Smooth muscle cell (in vitro differentiated cells): Measurements from ENCODE around the gene RAB5B. TPM values are rescaled to one million over a fixed set of nuclear protein-coding genes. Genes with fewer than 3 reads are reported as not detected.

Experiments used
- DNase-seq: peaks from one replicate; lab custom pipeline; 2025; ENCODE audit not compliant: unreplicated experiment; lab: John Stamatoyannopoulos, UW
- H2AFZ ChIP-seq: fragments of 200-600 bp; sonication (generic); 2 replicates; pipeline ENCODE4 v1.6.0; 2016; ENCODE audit warnings: antibody characterized with exemption, low read depth, mild to moderate bottlenecking
- H3F3A ChIP-seq: fragments of 200-600 bp; sonication (generic); 2 replicates; pipeline ENCODE4 v1.6.0; 2017; ENCODE audit warnings: antibody characterized with exemption, low read depth
- H3K27ac ChIP-seq: fragments of 200-600 bp; sonication (generic); 2 replicates; pipeline ENCODE4 v1.5.1; 2016; ENCODE audit warnings: low read depth, mild to moderate bottlenecking
- H3K27me3 ChIP-seq: fragments of 200-600 bp; sonication (generic); 2 replicates; pipeline ENCODE4 v1.6.1; 2016; ENCODE audit warnings: low read depth, mild to moderate bottlenecking
- H3K36me3 ChIP-seq: fragments of 200-600 bp; sonication (generic); 2 replicates; pipeline ENCODE4 v1.5.1; 2016; ENCODE audit warnings: low read depth
- H3K4me1 ChIP-seq: fragments of 200-600 bp; sonication (generic); 2 replicates; pipeline ENCODE4 v1.5.1; 2016; ENCODE audit warnings: low read depth
- H3K4me2 ChIP-seq: fragments of 200-600 bp; sonication (generic); 2 replicates; pipeline ENCODE4 v1.6.0; 2016; ENCODE audit warnings: mild to moderate bottlenecking
- H3K4me3 ChIP-seq: fragments of 200-600 bp; sonication (generic); 2 replicates; pipeline ENCODE4 v1.5.1; 2016; ENCODE audit warnings: mild to moderate bottlenecking
- H3K79me2 ChIP-seq: fragments of 200-600 bp; sonication (generic); 2 replicates; pipeline ENCODE4 v1.6.0; 2016; ENCODE audit warnings: low read depth, mild to moderate bottlenecking
- H3K9ac ChIP-seq: fragments of 200-600 bp; sonication (generic); 2 replicates; pipeline ENCODE4 v1.6.0; 2016; ENCODE audit warnings: low read depth
- H3K9me3 ChIP-seq: fragments of 200-600 bp; sonication (generic); replicated peaks from 2 replicates; pipeline ENCODE4 v1.5.1; 2016; ENCODE audit warnings: low read depth
- H4K20me1 ChIP-seq: fragments of 200-600 bp; sonication (generic); 2 replicates; pipeline ENCODE4 v1.6.0; 2016; ENCODE audit warnings: low read depth
- WGBS: methylation state at CpG from one replicate; pipeline ENCODE4 v1.1.7; 2016; ENCODE audit warnings: low lambda C conversion rate; 5-methylcytosine and 5-hydroxymethylcytosine counted together
- polyA plus RNA-seq: library from polyadenylated mRNA; unstranded; fragments of >200 nt; fragmentation: Nextera tagmentation; extraction: Ambion mirVana; gene quantifications from 2 replicates; pipeline ENCODE4 v1.2.1, GENCODE V29; 2016
- total RNA-seq: library from RNA; depleted of rRNA; stranded (reverse); fragments of >200 nt; gene quantifications from 2 replicates; pipeline ENCODE4 v1.2.3, GENCODE V29; 2014
- TF ChIP-seq, protein P1 (sequence below): fragments of 200-600 bp; sonication (generic); IDR thresholded peaks from 2 replicates; pipeline ENCODE4 v1.5.1; 2017; ENCODE audit warnings: borderline replicate concordance, mild to moderate bottlenecking, antibody characterized with exemption; ENCODE audit not compliant: insufficient read depth, poor library complexity, severe bottlenecking

The RAB5B gene
- total and polyA plus RNA-seq, 2 experiments from 2014 or later, result 77.2 to 81.9 TPM

DNA sequence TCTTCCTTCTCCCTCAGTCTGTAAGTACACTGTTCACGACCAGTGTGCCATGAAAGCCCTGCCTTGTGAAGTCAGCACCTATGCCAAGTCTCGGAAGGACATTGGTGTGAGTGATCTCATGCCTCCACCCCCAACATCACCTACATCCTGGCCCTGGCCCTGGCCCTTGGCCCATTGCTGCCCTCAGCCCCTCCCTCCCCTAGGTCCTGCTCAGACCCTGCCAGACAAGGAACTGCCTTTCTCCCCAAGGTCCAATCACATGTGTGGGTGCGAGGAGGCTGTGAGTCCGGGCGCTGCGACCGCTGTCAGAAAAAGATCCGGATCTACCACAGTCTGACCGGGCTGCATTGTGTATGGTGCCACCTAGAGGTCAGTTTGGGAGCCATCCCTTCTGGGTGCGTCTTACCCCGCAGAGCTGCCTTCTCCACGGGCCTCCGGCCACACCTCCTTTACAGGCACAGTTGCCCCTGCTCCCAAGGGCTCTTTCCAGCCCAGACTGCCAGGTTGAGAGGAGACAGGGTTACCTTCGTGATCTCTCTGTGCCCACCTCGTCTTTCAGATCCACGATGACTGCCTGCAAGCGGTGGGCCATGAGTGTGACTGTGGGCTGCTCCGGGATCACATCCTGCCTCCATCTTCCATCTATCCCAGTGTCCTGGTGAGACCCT is 33.7 kb upstream of the RAB5B start:
- no peak overlapping the region for H3K27ac ChIP-seq
- no peaks in the 10 kb centered on the region for H3K79me2 ChIP-seq
- H3K4me3 ChIP-seq, result no peak overlapping the region
- no peaks in the 10 kb centered on the region for H3F3A ChIP-seq
- H3K4me2 ChIP-seq, result no peak overlapping the region
- peak; percentile 45 for DNase-seq
- no peak overlapping the region for H3K9ac ChIP-seq
- H3K36me3 ChIP-seq, result peaks cover 11% of the 10 kb centered on the region
- H3K4me1 ChIP-seq, result no peaks in the 10 kb centered on the region
- H4K20me1 ChIP-seq, result no peaks in the 10 kb centered on the region
- 21% methylated on average over 18 of the region's 18 CpGs for WGBS
- no peaks in the 10 kb centered on the region for H3K9me3 ChIP-seq
- H2AFZ ChIP-seq, result no peak overlapping the region
- no peaks in the 10 kb centered on the region for H3K27me3 ChIP-seq
- TF ChIP-seq, protein P1, sequence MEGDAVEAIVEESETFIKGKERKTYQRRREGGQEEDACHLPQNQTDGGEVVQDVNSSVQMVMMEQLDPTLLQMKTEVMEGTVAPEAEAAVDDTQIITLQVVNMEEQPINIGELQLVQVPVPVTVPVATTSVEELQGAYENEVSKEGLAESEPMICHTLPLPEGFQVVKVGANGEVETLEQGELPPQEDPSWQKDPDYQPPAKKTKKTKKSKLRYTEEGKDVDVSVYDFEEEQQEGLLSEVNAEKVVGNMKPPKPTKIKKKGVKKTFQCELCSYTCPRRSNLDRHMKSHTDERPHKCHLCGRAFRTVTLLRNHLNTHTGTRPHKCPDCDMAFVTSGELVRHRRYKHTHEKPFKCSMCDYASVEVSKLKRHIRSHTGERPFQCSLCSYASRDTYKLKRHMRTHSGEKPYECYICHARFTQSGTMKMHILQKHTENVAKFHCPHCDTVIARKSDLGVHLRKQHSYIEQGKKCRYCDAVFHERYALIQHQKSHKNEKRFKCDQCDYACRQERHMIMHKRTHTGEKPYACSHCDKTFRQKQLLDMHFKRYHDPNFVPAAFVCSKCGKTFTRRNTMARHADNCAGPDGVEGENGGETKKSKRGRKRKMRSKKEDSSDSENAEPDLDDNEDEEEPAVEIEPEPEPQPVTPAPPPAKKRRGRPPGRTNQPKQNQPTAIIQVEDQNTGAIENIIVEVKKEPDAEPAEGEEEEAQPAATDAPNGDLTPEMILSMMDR, result peak; percentile 91

DNA sequence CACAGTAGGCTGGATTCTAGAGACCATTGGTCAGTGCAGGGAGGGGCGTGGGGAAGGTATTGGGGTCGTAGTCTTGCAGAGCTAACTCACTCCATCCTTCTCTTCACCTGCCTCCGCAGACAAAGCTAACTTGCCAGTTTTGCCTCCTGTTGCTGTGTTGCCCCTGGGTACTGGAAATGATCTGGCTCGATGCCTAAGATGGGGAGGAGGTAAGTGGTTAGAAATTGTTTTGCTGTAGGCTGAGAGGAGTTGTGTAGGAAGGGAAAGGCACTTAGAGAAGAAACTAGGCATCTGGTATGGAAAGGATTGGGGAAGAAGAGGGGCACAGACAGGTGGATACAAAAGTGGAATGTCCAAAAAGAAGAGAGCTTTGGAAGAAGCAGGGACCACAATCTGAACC is 31.8 kb upstream of the RAB5B start:
- H4K20me1 ChIP-seq, result no peaks in the 10 kb centered on the region
- no peak overlapping the region for H3K4me2 ChIP-seq
- H3K9me3 ChIP-seq, result no peaks in the 10 kb centered on the region
- no peaks in the 10 kb centered on the region for H3F3A ChIP-seq
- no peak overlapping the region for H3K27ac ChIP-seq
- H2AFZ ChIP-seq, result no peak overlapping the region
- H3K36me3 ChIP-seq, result peaks cover 11% of the 10 kb centered on the region
- DNase-seq, result no peak
- H3K27me3 ChIP-seq, result no peaks in the 10 kb centered on the region
- no peaks in the 10 kb centered on the region for H3K79me2 ChIP-seq
- TF ChIP-seq, protein P1, result no peak
- no peak overlapping the region for H3K4me3 ChIP-seq
- no peaks in the 10 kb centered on the region for H3K4me1 ChIP-seq
- 93% methylated on average over 4 of the region's 4 CpGs for WGBS
- H3K9ac ChIP-seq, result no peak overlapping the region

DNA sequence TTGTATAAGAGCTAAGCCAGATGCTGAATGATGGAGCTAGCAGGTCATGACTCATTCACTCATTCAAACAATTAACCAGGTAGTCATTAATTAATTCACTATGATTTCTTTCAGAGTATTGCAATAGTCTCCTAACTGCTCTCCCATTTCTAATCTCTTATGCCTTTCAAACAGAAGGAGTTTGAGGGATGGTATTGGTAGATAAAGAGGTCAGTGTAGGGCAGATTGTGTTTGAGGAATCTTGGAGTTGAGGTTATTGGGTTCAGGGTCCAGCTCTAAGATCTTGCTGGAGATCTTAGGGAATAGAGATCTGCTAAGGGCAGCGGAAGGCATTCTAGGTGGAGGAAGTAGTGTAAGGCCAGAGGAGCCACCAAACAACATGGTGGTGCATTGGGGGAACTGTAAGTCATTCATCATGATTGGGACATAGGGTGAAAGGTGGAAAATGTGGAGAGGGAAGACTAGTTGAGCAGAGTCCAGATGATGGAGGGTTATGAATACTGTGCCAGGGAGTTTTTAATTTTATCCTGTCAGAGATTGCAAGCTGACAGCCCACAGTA is 31.2 kb upstream of the RAB5B start:
- DNase-seq, result no peak
- 100% methylated on average over 1 of the region's 1 CpG for WGBS
- H3K4me2 ChIP-seq, result no peak overlapping the region
- H3K79me2 ChIP-seq, result no peaks in the 10 kb centered on the region
- no peaks in the 10 kb centered on the region for H4K20me1 ChIP-seq
- H3F3A ChIP-seq, result no peaks in the 10 kb centered on the region
- no peak overlapping the region for H3K4me3 ChIP-seq
- H3K27ac ChIP-seq, result no peak overlapping the region
- TF ChIP-seq, protein P1, result no peak
- H3K27me3 ChIP-seq, result no peaks in the 10 kb centered on the region
- no peaks in the 10 kb centered on the region for H3K4me1 ChIP-seq
- no peaks in the 10 kb centered on the region for H3K9me3 ChIP-seq
- H3K9ac ChIP-seq, result no peak overlapping the region
- no peak overlapping the region for H2AFZ ChIP-seq
- H3K36me3 ChIP-seq, result peaks cover 11% of the 10 kb centered on the region

DNA sequence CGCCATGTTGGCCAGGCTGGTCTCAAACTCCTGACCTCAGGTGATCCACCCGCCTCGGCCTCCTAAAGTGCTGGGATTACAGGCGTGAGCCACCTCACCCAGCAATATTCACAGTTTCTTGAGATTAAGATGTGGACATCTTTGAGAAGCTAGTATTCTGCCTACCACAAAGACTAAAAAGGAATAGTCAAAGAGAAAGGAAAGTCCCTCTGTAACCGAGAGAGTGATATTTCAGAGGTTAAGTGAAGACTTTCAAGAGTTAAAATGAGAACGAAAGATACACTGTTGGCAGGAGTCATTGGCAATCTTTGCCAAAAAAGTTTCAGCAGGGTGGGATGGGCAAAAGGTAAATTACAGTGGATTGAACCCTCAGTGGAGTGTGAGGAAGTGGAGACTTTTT is 27.3 kb upstream of the RAB5B start:
- DNase-seq, result no peak
- Histone ChIP-seq H3F3A (no peaks in the 10 kb centered on the region), H3K4me1 (no peaks in the 10 kb centered on the region), H2AFZ (no peak overlapping the region), H3K4me3 (no peak overlapping the region), H4K20me1 (no peaks in the 10 kb centered on the region), H3K79me2 (no peaks in the 10 kb centered on the region), H3K27me3 (no peaks in the 10 kb centered on the region), H3K36me3 (peaks cover 11% of the 10 kb centered on the region), H3K27ac (no peak overlapping the region), H3K9ac (no peak overlapping the region), H3K4me2 (no peak overlapping the region), H3K9me3 (no peaks in the 10 kb centered on the region)
- TF ChIP-seq, protein P1, result no peak
- WGBS, result 97% methylated on average over 6 of the region's 6 CpGs
